H9 (cell line): ENCODE results near the gene VSX1. TPM values are rescaled to one million over a fixed set of nuclear protein-coding genes. Genes with fewer than 3 reads are reported as not detected.

Experiments
- DNase-seq: peaks from one replicate; pipeline ENCODE4 v3.0.0-alpha.2; 2017
- H2AFZ ChIP-seq: one replicate; pipeline ENCODE4 v1.6.1; 2013; ENCODE audit warnings: mild to moderate bottlenecking, low read length, control low read depth, moderate library complexity
- H2AK5ac ChIP-seq: 2 replicates; pipeline ENCODE4 v1.6.1; 2013; ENCODE audit warnings: low read length, control low read depth, mixed read lengths; ENCODE audit not compliant: insufficient read length
- H2BK120ac ChIP-seq: one replicate; pipeline ENCODE4 v1.6.1; 2013; ENCODE audit warnings: low read depth, mild to moderate bottlenecking, low read length, control low read depth, inconsistent platforms; ENCODE audit not compliant: poor library complexity, severe bottlenecking
- H2BK12ac ChIP-seq: 2 replicates; pipeline ENCODE4 v1.6.1; 2013; ENCODE audit warnings: low read length, control low read depth, mixed read lengths, low read depth; ENCODE audit not compliant: insufficient read length
- H2BK15ac ChIP-seq: 2 replicates; pipeline ENCODE4 v1.6.1; 2013; ENCODE audit warnings: low read depth, low read length, control low read depth
- H2BK20ac ChIP-seq: one replicate; pipeline ENCODE4 v1.6.1; 2013; ENCODE audit warnings: low read depth, mild to moderate bottlenecking, low read length, control low read depth, inconsistent platforms; ENCODE audit not compliant: poor library complexity, severe bottlenecking
- H2BK5ac ChIP-seq: 2 replicates; pipeline ENCODE4 v1.6.1; 2013; ENCODE audit warnings: low read length, control low read depth, mixed read lengths; ENCODE audit not compliant: insufficient read length
- H3K14ac ChIP-seq: 2 replicates; pipeline ENCODE4 v1.6.1; 2013; ENCODE audit warnings: low read length, control low read depth; ENCODE audit not compliant: insufficient read depth
- H3K18ac ChIP-seq: 2 replicates; pipeline ENCODE4 v1.6.1; 2013; ENCODE audit warnings: low read depth, mild to moderate bottlenecking, mixed read lengths, low read length, control low read depth; ENCODE audit not compliant: insufficient read length
- H3K23ac ChIP-seq: 2 replicates; pipeline ENCODE4 v1.6.1; 2013; ENCODE audit warnings: low read length, control low read depth, mixed read lengths, low read depth; ENCODE audit not compliant: insufficient read length
- H3K23me2 ChIP-seq: 2 replicates; pipeline ENCODE4 v1.6.1; 2013; ENCODE audit warnings: low read depth, mild to moderate bottlenecking, mixed read lengths, low read length, control low read depth; ENCODE audit not compliant: insufficient read length, poor library complexity, severe bottlenecking
- H3K27ac ChIP-seq: 2 replicates; pipeline ENCODE4 v1.5.1; 2013; ENCODE audit warnings: low read length, control low read depth, mixed read lengths, low read depth; ENCODE audit not compliant: insufficient read length
- H3K27me3 ChIP-seq: 2 replicates; pipeline ENCODE4 v1.6.1; 2013; ENCODE audit warnings: low read length, control low read depth, inconsistent platforms; ENCODE audit not compliant: insufficient read depth
- H3K4ac ChIP-seq: 2 replicates; pipeline ENCODE4 v1.6.1; 2013; ENCODE audit warnings: low read depth, mild to moderate bottlenecking, control low read depth, inconsistent platforms, low read length, moderate library complexity
- H3K4me1 ChIP-seq: 2 replicates; pipeline ENCODE4 v1.6.1; 2013; ENCODE audit warnings: low read length, control low read depth, inconsistent platforms; ENCODE audit not compliant: insufficient read depth
- H3K4me2 ChIP-seq: 2 replicates; pipeline ENCODE4 v1.6.1; 2013; ENCODE audit warnings: low read length, control low read depth, mixed read lengths; ENCODE audit not compliant: insufficient read length, insufficient read depth
- H3K56ac ChIP-seq: 2 replicates; pipeline ENCODE4 v1.6.1; 2013; ENCODE audit warnings: low read depth, mild to moderate bottlenecking, mixed read lengths, low read length, control low read depth; ENCODE audit not compliant: insufficient read length
- H3K79me1 ChIP-seq: 2 replicates; pipeline ENCODE4 v1.6.1; 2013; ENCODE audit warnings: low read depth, mild to moderate bottlenecking, moderate library complexity, low read length, control low read depth, inconsistent platforms; ENCODE audit not compliant: insufficient read depth, poor library complexity, severe bottlenecking
- H3K79me2 ChIP-seq: 2 replicates; pipeline ENCODE4 v1.6.1; 2013; ENCODE audit warnings: low read length, control low read depth, inconsistent platforms; ENCODE audit not compliant: insufficient read depth
- H3K9ac ChIP-seq: 2 replicates; pipeline ENCODE4 v1.6.1; 2013; ENCODE audit warnings: low read length, control low read depth, mixed read lengths; ENCODE audit not compliant: insufficient read length; ENCODE audit errors: extremely low read depth
- H3K9me3 ChIP-seq: one replicate; pipeline ENCODE4 v1.6.1; 2013; ENCODE audit warnings: low read depth, low read length, inconsistent platforms; ENCODE audit not compliant: control insufficient read depth
- H3T11ph ChIP-seq: one replicate; pipeline ENCODE4 v1.6.1; 2013; ENCODE audit warnings: mild to moderate bottlenecking, low read length, control low read depth, inconsistent platforms
- H4K20me1 ChIP-seq: one replicate; pipeline ENCODE4 v1.6.1; 2013; ENCODE audit not compliant: control insufficient read depth, insufficient read length, insufficient read depth
- H4K5ac ChIP-seq: 2 replicates; pipeline ENCODE4 v1.6.1; 2013; ENCODE audit warnings: low read depth, mild to moderate bottlenecking, mixed read lengths, low read length, control low read depth; ENCODE audit not compliant: insufficient read length
- H4K8ac ChIP-seq: replicated peaks from 2 replicates; pipeline ENCODE4 v1.6.1; 2013; ENCODE audit warnings: low read length, control low read depth, mixed read lengths, low read depth; ENCODE audit not compliant: insufficient read length
- H4K91ac ChIP-seq: 2 replicates; pipeline ENCODE4 v1.6.1; 2013; ENCODE audit warnings: low read depth, mild to moderate bottlenecking, moderate library complexity, mixed read lengths, low read length, control low read depth; ENCODE audit not compliant: insufficient read length
- H3K27ac Mint-ChIP-seq, 3 experiments: 2 replicates in 2 of 3; 3 replicates in 1 of 3; pipeline ENCODE4 v1.8.0; 2020 to 2021; ENCODE audit warnings: mixed read lengths in 3 of 3, mild to moderate bottlenecking in 1 of 3, moderate library complexity in 1 of 3
- H3K27me3 Mint-ChIP-seq: 2 replicates; pipeline ENCODE4 v1.8.0; 2021; ENCODE audit warnings: low read depth, mild to moderate bottlenecking, moderate library complexity, mixed read lengths
- H3K36me3 Mint-ChIP-seq, 3 experiments: 2 replicates in 2 of 3; 3 replicates in 1 of 3; pipeline ENCODE4 v1.8.0; 2020 to 2021; ENCODE audit warnings: low read depth in 3 of 3, mixed read lengths in 3 of 3; ENCODE audit not compliant: insufficient read depth in 1 of 3
- H3K4me1 Mint-ChIP-seq, 2 experiments: 2 replicates each; pipeline ENCODE4 v1.8.0; 2020; ENCODE audit warnings: mixed read lengths in 2 of 2
- H3K4me3 Mint-ChIP-seq, 2 experiments: 2 replicates in 1 of 2; 3 replicates in 1 of 2; pipeline ENCODE4 v1.8.0; 2020 to 2021; ENCODE audit warnings: mild to moderate bottlenecking in 2 of 2, mixed read lengths in 2 of 2, moderate library complexity in 1 of 2
- H3K9me3 Mint-ChIP-seq, 2 experiments: 2 replicates in 1 of 2; 3 replicates in 1 of 2; pipeline ENCODE4 v1.8.0; 2020; ENCODE audit warnings: mild to moderate bottlenecking in 2 of 2, mixed read lengths in 2 of 2, moderate library complexity in 1 of 2
- CTCF ChIP-seq: fragments of 200-600 bp; sonication (generic); conservative IDR thresholded peaks from 3 replicates; pipeline ENCODE4 v1.8.0; 2021; ENCODE audit warnings: antibody characterized with exemption, mild to moderate bottlenecking
- WGBS: extraction: QIAGEN DNeasy Blood & Tissue Kit; methylation state at CpG from one replicate; pipeline ENCODE4 v1.1.7; 2013; ENCODE audit warnings: missing lambda C conversion rate, low lambda C conversion rate, mixed read lengths; ENCODE audit not compliant: insufficient read length; ENCODE audit errors: extremely low coverage; 5-methylcytosine and 5-hydroxymethylcytosine counted together
- total RNA-seq: library from RNA; stranded (reverse); gene quantifications from 2 replicates; pipeline ENCODE4 v1.2.1, GENCODE V29; 2021

The VSX1 gene
- total RNA-seq, 1 experiment from 2014 or later = not detected

GRCh38 chr20:25057234-25058050 is 24.5 kb downstream of the VSX1 start:
- no peak overlapping the region for H3K27ac Mint-ChIP-seq
- H3K4me2 ChIP-seq = peak overlapping the region; percentile 69
- no peak overlapping the region for H4K91ac ChIP-seq
- H2BK120ac ChIP-seq = no peak overlapping the region
- H3K23me2 ChIP-seq = peaks cover 21% of the 10 kb centered on the region
- H3K27ac ChIP-seq = no peak overlapping the region
- H3K14ac ChIP-seq = no peak overlapping the region; the same call in 1 of the 2 replicates
- no peak overlapping the region for H3K4ac ChIP-seq
- TF ChIP-seq CTCF = no peak
- H3K79me2 ChIP-seq = no peaks in the 10 kb centered on the region
- H3K9me3 Mint-ChIP-seq = no peaks in the 10 kb centered on the region; a peak in 1 of 5 replicates
- H3K18ac ChIP-seq = no peak overlapping the region
- no peaks in the 10 kb centered on the region for H3K4me1 ChIP-seq
- H2AK5ac ChIP-seq = no peak overlapping the region
- H3K27me3 ChIP-seq = peaks cover 45% of the 10 kb centered on the region; the same call in 1 of the 2 replicates
- H3K36me3 Mint-ChIP-seq = no peaks in the 10 kb centered on the region
- H4K20me1 ChIP-seq = no peaks in the 10 kb centered on the region
- H2AFZ ChIP-seq = no peak overlapping the region
- no peak for DNase-seq
- H3K9me3 ChIP-seq = no peaks in the 10 kb centered on the region
- no peaks in the 10 kb centered on the region for H3K79me1 ChIP-seq
- no peak overlapping the region for H2BK15ac ChIP-seq
- no peak overlapping the region for H3T11ph ChIP-seq
- no peak overlapping the region for H3K9ac ChIP-seq
- no peak overlapping the region for H3K23ac ChIP-seq
- H4K5ac ChIP-seq = no peak overlapping the region
- peaks cover 10 to 15% of the 10 kb centered on the region in 2 experiments; a peak in 3 of 4 replicates for H3K4me1 Mint-ChIP-seq
- H3K4me3 Mint-ChIP-seq = peak overlapping the region; percentile 57 to 74
- H3K27me3 Mint-ChIP-seq = peaks cover 93% of the 10 kb centered on the region
- no peak overlapping the region for H2BK20ac ChIP-seq
- WGBS = no CpG with 5 or more reads among the region's 86 CpGs
- H3K56ac ChIP-seq = no peak overlapping the region
- H2BK5ac ChIP-seq = no peak overlapping the region
- H4K8ac ChIP-seq = no peak overlapping the region
- no peak overlapping the region for H2BK12ac ChIP-seq
